HCT116 (cell line): ENCODE data around the gene SLC41A3. TPM values are rescaled to one million over a fixed set of nuclear protein-coding genes. Genes with fewer than 3 reads are reported as not detected.

Source experiments
- ATAC-seq: fragments of 200-7000 bp; cut with Tn5 transposase; 2 replicates; pipeline ENCODE4 v1.9.1; 2020; ENCODE audit warnings: mild to moderate bottlenecking, moderate library complexity
- BruUV-seq: library from RNA; stranded (reverse); fragments of 400-500 nt; replicated peaks from 2 replicates; lab custom pipeline; 2021; lab: Mats Ljungman, UMichigan
- CTCF ChIA-PET: fragments of 300-600 bp; sonication (Branson Sonifier 250); formaldehyde crosslinking; loops from one replicate; lab custom pipeline; 2021; ENCODE audit warnings: antibody characterized with exemption; lab: Charles Lee
- POLR2A ChIA-PET: fragments of 300-600, 350-600 bp; sonication (Branson Sonifier 250); formaldehyde crosslinking; loops from one replicate; lab custom pipeline; 2021; ENCODE audit warnings: antibody characterized with exemption; lab: Charles Lee
- RAD21 ChIA-PET, 2 experiments: fragments of 300-600 bp; sonication (Branson Sonifier 250); formaldehyde crosslinking; loops; one replicate each; lab custom pipeline; 2023; ENCODE audit warnings: low total read pairs in 2 of 2; ENCODE audit not compliant: uncharacterized antibody in 2 of 2, unreplicated experiment in 2 of 2, low non-redundant PET in 1 of 2; lab: Charles Lee
- DNase-seq: peaks from one replicate; pipeline ENCODE4 v3.0.0-alpha.2; 2010; ENCODE audit warnings: low read depth, low spot score
- H2AFZ ChIP-seq: fragments of 200-600 bp; shearing (Covaris generic), sonication (generic); 2 replicates; pipeline ENCODE4 v1.6.1; 2017; ENCODE audit warnings: low read depth, mixed run types, mixed read lengths, antibody characterized with exemption, low read length; ENCODE audit not compliant: poor library complexity, severe bottlenecking
- H3K27ac ChIP-seq: 2 replicates; pipeline ENCODE4 v1.5.1; 2012; ENCODE audit warnings: low read depth, low read length
- H3K27me3 ChIP-seq: fragments of 200-600 bp; sonication (generic); 2 replicates; pipeline ENCODE4 v1.6.1; 2016; ENCODE audit warnings: mixed run types, low read length, mixed read lengths; ENCODE audit not compliant: insufficient read depth
- H3K36me3 ChIP-seq, 2 experiments: fragments of 200-500 bp in 1 of 2; fragments of 200-600 bp in 1 of 2; sonication (Bioruptor generic) in 1 of 2; sonication (generic) in 1 of 2; 2 replicates each; pipeline versions ENCODE4 v1.5.1 to v1.6.1; 2014 to 2016; ENCODE audit warnings: low read length in 2 of 2, inconsistent platforms in 1 of 2, mixed read lengths in 1 of 2, mixed run types in 1 of 2; ENCODE audit not compliant: insufficient read depth in 2 of 2, control insufficient read depth in 1 of 2
- H3K4me1 ChIP-seq, 2 experiments: fragments of 200-600 bp in 1 of 2; sonication (generic) in 1 of 2; 2 replicates each; pipeline versions ENCODE4 v1.5.1 to v1.6.1; 2012 to 2017; ENCODE audit warnings: low read length in 2 of 2, inconsistent platforms in 1 of 2, mild to moderate bottlenecking in 1 of 2, mixed read lengths in 1 of 2, mixed run types in 1 of 2, moderate library complexity in 1 of 2; ENCODE audit not compliant: insufficient read depth in 2 of 2, control insufficient read depth in 1 of 2
- H3K4me2 ChIP-seq: fragments of 200-600 bp; sonication (generic); 2 replicates; pipeline ENCODE4 v1.6.1; 2017; ENCODE audit warnings: mixed run types, low read length, mixed read lengths
- H3K4me3 ChIP-seq, 2 experiments: fragments of 200-600 bp in 1 of 2; sonication (generic) in 1 of 2; replicated peaks in 1 of 2; 2 replicates each; pipeline ENCODE4 v1.5.1; 2011 to 2016; ENCODE audit warnings: low read length in 2 of 2, control low read depth in 1 of 2, low read depth in 1 of 2, mild to moderate bottlenecking in 1 of 2, mixed read lengths in 1 of 2, mixed run types in 1 of 2
- H3K79me2 ChIP-seq: fragments of 200-600 bp; sonication (generic); 2 replicates; pipeline ENCODE4 v1.6.1; 2017; ENCODE audit warnings: mild to moderate bottlenecking, mixed run types, low read length, moderate library complexity, mixed read lengths; ENCODE audit not compliant: insufficient read depth
- H3K9ac ChIP-seq: fragments of 200-600 bp; sonication (generic); 2 replicates; pipeline ENCODE4 v1.6.1; 2016; ENCODE audit warnings: low read length, mixed read lengths
- H3K9me2 ChIP-seq: fragments of 200-600 bp; sonication (generic), shearing (Covaris generic); 2 replicates; pipeline ENCODE4 v1.6.1; 2017; ENCODE audit warnings: mixed run types, mild to moderate bottlenecking, moderate library complexity; ENCODE audit not compliant: insufficient read depth
- H3K9me3 ChIP-seq, 2 experiments: fragments of 200-500 bp in 1 of 2; fragments of 200-600 bp in 1 of 2; sonication (Bioruptor generic) in 1 of 2; sonication (generic) in 1 of 2; 2 replicates each; pipeline ENCODE4 v1.6.1; 2014 to 2017; ENCODE audit warnings: low read length in 2 of 2, mixed read lengths in 2 of 2, inconsistent platforms in 1 of 2, low read depth in 1 of 2, mild to moderate bottlenecking in 1 of 2, mixed run types in 1 of 2, moderate library complexity in 1 of 2; ENCODE audit not compliant: control insufficient read depth in 1 of 2, insufficient read depth in 1 of 2
- H4K20me1 ChIP-seq: fragments of 200-600 bp; sonication (generic), shearing (Covaris generic); 2 replicates; pipeline ENCODE4 v1.6.1; 2017; ENCODE audit warnings: mixed run types, mild to moderate bottlenecking, moderate library complexity; ENCODE audit not compliant: insufficient read depth
- CEBPB ChIP-seq: IDR thresholded peaks from 2 replicates; pipeline ENCODE4 v1.6.1; 2012; ENCODE audit warnings: low read depth
- ELF1 ChIP-seq: IDR thresholded peaks from 2 replicates; pipeline ENCODE4 v1.6.1; 2012; ENCODE audit warnings: low read depth, borderline replicate concordance
- EZH2 ChIP-seq: fragments of 200-600 bp; sonication (generic); IDR thresholded peaks from 2 replicates; pipeline ENCODE4 v1.6.1; 2017; ENCODE audit warnings: antibody characterized with exemption, mixed run types
- EZH2phosphoT487 ChIP-seq: fragments of 200-600 bp; IDR thresholded peaks from 2 replicates; pipeline ENCODE4 v1.6.1; 2018; ENCODE audit warnings: antibody characterized with exemption, borderline replicate concordance
- JUND ChIP-seq: IDR thresholded peaks from 2 replicates; pipeline ENCODE4 v1.6.1; 2012
- POLR2AphosphoS5 ChIP-seq: IDR thresholded peaks from 2 replicates; pipeline ENCODE4 v1.6.1; 2011; ENCODE audit warnings: mild to moderate bottlenecking, low read depth, low read length, moderate library complexity
- RAD21 ChIP-seq: IDR thresholded peaks from 2 replicates; pipeline ENCODE4 v1.6.1; 2012; ENCODE audit warnings: low read depth, mild to moderate bottlenecking
- SIN3A ChIP-seq: IDR thresholded peaks from 2 replicates; pipeline ENCODE4 v1.6.1; 2012; ENCODE audit warnings: low read depth
- SP1 ChIP-seq: IDR thresholded peaks from 2 replicates; pipeline ENCODE4 v1.6.1; 2012; ENCODE audit warnings: low read depth
- TCF7L2 ChIP-seq: IDR thresholded peaks from 2 replicates; pipeline ENCODE4 v1.7.0; 2011; ENCODE audit warnings: borderline replicate concordance, inconsistent platforms; ENCODE audit not compliant: insufficient read depth, insufficient read length; ENCODE audit errors: extremely low read depth
- YY1 ChIP-seq: IDR thresholded peaks from 2 replicates; pipeline ENCODE4 v1.6.1; 2011; ENCODE audit warnings: low read length, low read depth, moderate library complexity, mild to moderate bottlenecking; ENCODE audit not compliant: insufficient replicate concordance; ENCODE audit errors: extremely low read depth
- ZNF274 ChIP-seq: fragments of 200-500 bp; sonication (Bioruptor generic); IDR thresholded peaks from 2 replicates; pipeline ENCODE4 v1.6.1; 2014; ENCODE audit warnings: mild to moderate bottlenecking, low read depth, low read length, inconsistent platforms
- intact Hi-C: fragments of 100-400 bp; cut with micrococcal nuclease; formaldehyde crosslinking; loops from 2 replicates; pipeline ENCODE4 v1.10.0; 2022
- total RNA-seq: library from RNA; stranded (reverse); gene quantifications from one replicate; pipeline ENCODE4 v1.2.1, GENCODE V29; 2021; ENCODE audit not compliant: unreplicated experiment
- TF ChIP-seq, protein P1 (sequence below): IDR thresholded peaks from 2 replicates; pipeline ENCODE4 v1.6.1; 2012; ENCODE audit warnings: low read depth
- TF ChIP-seq, protein P2 (sequence below): IDR thresholded peaks from 2 replicates; pipeline ENCODE4 v1.6.1; 2012
- TF ChIP-seq, protein P3 (sequence below): IDR thresholded peaks from 2 replicates; pipeline ENCODE4 v1.6.1; 2012
- TF ChIP-seq, protein P4 (sequence below), 3 experiments: fragments of 200-600 bp in 1 of 3; sonication (generic) in 1 of 3; IDR thresholded peaks in 2 of 3; conservative IDR thresholded peaks in 1 of 3; 2 replicates each; pipeline ENCODE4 v1.5.1; 2012 to 2017; ENCODE audit warnings: low read depth in 2 of 3, low read length in 2 of 3, antibody characterized with exemption in 1 of 3, borderline replicate concordance in 1 of 3, control low read depth in 1 of 3, mild to moderate bottlenecking in 1 of 3, mixed read lengths in 1 of 3, mixed run types in 1 of 3, moderate library complexity in 1 of 3; ENCODE audit not compliant: insufficient read depth in 1 of 3
- TF ChIP-seq, protein P5 (sequence below): IDR thresholded peaks from 2 replicates; pipeline ENCODE4 v1.6.1; 2011; ENCODE audit warnings: mild to moderate bottlenecking, low read length, moderate library complexity; ENCODE audit not compliant: insufficient replicate concordance; ENCODE audit errors: extremely low read depth

The SLC41A3 gene
- total RNA-seq, 1 experiment from 2014 or later = 45.9 TPM

DNA sequence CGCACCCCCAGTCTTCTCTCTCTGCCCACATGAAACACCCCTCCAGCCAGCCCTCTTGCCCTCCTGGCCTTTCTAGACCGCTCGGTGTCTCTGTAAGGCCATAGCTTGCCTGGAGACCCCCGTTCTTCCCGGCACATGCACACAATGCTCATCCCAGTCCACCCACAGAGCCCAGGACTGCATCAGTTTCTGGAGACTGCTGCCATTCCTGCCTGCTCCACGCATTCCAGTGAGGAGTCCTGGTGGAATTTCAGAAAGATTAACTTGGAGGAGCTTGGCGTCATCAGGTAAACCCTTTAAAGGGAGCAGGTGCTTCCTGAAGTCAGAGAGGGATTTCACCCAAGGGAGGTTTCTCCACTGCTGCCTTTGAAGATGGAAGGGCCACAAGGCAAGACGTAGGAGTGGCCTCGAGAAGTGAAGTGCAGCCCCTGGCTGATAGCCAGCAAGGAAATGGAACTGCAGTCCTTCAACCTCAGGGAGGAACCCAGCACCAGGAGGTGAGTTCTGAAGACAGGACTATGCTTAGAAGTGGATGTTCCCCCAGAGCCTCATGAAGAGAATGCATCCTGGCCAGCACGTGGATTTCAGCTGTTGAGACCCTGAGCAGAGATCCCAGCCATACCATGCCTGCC, 19.2 kb downstream of the SLC41A3 start:
- no peak for ATAC-seq
- H3K9me2 ChIP-seq = no peaks in the 10 kb centered on the region
- no peak overlapping the region for H3K4me2 ChIP-seq
- no peak overlapping the region for H3K27ac ChIP-seq
- H3K9ac ChIP-seq = no peak overlapping the region
- no peaks in the 10 kb centered on the region for H3K4me1 ChIP-seq
- POLR2A ChIA-PET = no interaction called here
- TF ChIP-seq, protein P1, sequence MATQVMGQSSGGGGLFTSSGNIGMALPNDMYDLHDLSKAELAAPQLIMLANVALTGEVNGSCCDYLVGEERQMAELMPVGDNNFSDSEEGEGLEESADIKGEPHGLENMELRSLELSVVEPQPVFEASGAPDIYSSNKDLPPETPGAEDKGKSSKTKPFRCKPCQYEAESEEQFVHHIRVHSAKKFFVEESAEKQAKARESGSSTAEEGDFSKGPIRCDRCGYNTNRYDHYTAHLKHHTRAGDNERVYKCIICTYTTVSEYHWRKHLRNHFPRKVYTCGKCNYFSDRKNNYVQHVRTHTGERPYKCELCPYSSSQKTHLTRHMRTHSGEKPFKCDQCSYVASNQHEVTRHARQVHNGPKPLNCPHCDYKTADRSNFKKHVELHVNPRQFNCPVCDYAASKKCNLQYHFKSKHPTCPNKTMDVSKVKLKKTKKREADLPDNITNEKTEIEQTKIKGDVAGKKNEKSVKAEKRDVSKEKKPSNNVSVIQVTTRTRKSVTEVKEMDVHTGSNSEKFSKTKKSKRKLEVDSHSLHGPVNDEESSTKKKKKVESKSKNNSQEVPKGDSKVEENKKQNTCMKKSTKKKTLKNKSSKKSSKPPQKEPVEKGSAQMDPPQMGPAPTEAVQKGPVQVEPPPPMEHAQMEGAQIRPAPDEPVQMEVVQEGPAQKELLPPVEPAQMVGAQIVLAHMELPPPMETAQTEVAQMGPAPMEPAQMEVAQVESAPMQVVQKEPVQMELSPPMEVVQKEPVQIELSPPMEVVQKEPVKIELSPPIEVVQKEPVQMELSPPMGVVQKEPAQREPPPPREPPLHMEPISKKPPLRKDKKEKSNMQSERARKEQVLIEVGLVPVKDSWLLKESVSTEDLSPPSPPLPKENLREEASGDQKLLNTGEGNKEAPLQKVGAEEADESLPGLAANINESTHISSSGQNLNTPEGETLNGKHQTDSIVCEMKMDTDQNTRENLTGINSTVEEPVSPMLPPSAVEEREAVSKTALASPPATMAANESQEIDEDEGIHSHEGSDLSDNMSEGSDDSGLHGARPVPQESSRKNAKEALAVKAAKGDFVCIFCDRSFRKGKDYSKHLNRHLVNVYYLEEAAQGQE = no peak
- TF ChIP-seq POLR2AphosphoS5 = no peak
- TF ChIP-seq, protein P2, sequence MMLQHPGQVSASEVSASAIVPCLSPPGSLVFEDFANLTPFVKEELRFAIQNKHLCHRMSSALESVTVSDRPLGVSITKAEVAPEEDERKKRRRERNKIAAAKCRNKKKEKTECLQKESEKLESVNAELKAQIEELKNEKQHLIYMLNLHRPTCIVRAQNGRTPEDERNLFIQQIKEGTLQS = no peak
- no peak for TF ChIP-seq SIN3A
- TF ChIP-seq, protein P3, sequence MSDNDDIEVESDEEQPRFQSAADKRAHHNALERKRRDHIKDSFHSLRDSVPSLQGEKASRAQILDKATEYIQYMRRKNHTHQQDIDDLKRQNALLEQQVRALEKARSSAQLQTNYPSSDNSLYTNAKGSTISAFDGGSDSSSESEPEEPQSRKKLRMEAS = no peak
- TF ChIP-seq, protein P4, sequence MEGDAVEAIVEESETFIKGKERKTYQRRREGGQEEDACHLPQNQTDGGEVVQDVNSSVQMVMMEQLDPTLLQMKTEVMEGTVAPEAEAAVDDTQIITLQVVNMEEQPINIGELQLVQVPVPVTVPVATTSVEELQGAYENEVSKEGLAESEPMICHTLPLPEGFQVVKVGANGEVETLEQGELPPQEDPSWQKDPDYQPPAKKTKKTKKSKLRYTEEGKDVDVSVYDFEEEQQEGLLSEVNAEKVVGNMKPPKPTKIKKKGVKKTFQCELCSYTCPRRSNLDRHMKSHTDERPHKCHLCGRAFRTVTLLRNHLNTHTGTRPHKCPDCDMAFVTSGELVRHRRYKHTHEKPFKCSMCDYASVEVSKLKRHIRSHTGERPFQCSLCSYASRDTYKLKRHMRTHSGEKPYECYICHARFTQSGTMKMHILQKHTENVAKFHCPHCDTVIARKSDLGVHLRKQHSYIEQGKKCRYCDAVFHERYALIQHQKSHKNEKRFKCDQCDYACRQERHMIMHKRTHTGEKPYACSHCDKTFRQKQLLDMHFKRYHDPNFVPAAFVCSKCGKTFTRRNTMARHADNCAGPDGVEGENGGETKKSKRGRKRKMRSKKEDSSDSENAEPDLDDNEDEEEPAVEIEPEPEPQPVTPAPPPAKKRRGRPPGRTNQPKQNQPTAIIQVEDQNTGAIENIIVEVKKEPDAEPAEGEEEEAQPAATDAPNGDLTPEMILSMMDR (IDR thresholded peaks at IDR 0.05 in 2 of 3, conservative IDR thresholded peaks at IDR 0.05 in 1 of 3; ENCODE audit: borderline replicate concordance in 1 of 3, insufficient read depth in 1 of 3, low read depth in 2 of 3, low read length in 2 of 3) = no peak
- TF ChIP-seq TCF7L2 = no peak
- no peak for TF ChIP-seq EZH2phosphoT487
- TF ChIP-seq EZH2 = no peak
- no peak for TF ChIP-seq ZNF274
- no peak for TF ChIP-seq JUND
- no peak for TF ChIP-seq YY1
- TF ChIP-seq ELF1 = no peak
- TF ChIP-seq SP1 = no peak
- TF ChIP-seq, protein P5, sequence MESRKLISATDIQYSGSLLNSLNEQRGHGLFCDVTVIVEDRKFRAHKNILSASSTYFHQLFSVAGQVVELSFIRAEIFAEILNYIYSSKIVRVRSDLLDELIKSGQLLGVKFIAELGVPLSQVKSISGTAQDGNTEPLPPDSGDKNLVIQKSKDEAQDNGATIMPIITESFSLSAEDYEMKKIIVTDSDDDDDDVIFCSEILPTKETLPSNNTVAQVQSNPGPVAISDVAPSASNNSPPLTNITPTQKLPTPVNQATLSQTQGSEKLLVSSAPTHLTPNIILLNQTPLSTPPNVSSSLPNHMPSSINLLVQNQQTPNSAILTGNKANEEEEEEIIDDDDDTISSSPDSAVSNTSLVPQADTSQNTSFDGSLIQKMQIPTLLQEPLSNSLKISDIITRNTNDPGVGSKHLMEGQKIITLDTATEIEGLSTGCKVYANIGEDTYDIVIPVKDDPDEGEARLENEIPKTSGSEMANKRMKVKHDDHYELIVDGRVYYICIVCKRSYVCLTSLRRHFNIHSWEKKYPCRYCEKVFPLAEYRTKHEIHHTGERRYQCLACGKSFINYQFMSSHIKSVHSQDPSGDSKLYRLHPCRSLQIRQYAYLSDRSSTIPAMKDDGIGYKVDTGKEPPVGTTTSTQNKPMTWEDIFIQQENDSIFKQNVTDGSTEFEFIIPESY = no peak
- no peak for TF ChIP-seq CEBPB
- TF ChIP-seq RAD21 = no peak
- no peaks in the 10 kb centered on the region for H3K9me3 ChIP-seq
- H3K36me3 ChIP-seq = no peaks in the 10 kb centered on the region
- CTCF ChIA-PET = no interaction called here
- H3K27me3 ChIP-seq = no peaks in the 10 kb centered on the region
- BruUV-seq = no TSS peak
- intact Hi-C loops = no loop called here
- RAD21 ChIA-PET = no interaction called here
- 0 out of 2 replicates have a peak, but pooled peaks cover 4% of the 10 kb centered on the region for H3K79me2 ChIP-seq
- no peak for DNase-seq
- no peaks in the 10 kb centered on the region for H4K20me1 ChIP-seq
- H3K4me3 ChIP-seq = no peak overlapping the region
- no peak overlapping the region for H2AFZ ChIP-seq
